ENCODE data around the gene XK. TPM values are rescaled to one million over a fixed set of nuclear protein-coding genes. Genes with fewer than 3 reads are reported as not detected.
"Not testable (repeated sequence)": the region's sequence is repeated elsewhere in the genome, so short reads cannot be mapped to it uniquely, and the experiment has no call there.

XK gene
- total RNA-seq, 4 donors from 2014 or later, result 8.3 to 32.4 (median 27.3) TPM

DNA sequence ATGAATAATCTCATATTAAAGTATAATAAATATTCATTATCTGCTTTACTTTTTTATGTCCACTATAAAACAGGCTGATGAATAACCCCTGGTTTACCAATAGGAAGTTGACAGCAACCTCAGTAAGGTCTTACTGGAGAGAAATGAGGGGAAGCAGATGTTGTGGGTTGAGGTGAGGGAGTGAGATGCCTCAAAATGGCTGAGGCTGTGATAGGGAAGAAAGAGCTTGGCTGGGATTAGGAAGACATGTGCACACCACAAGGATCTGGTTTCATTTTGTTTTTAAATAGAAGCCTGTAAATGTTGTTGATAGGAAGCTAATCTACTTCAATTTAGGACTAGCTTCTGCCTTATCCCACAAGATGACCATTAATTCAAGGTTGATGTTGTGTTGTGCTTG is 79.9 kb downstream of the XK start:
- H3K27ac ChIP-seq, result no peak overlapping the region

DNA sequence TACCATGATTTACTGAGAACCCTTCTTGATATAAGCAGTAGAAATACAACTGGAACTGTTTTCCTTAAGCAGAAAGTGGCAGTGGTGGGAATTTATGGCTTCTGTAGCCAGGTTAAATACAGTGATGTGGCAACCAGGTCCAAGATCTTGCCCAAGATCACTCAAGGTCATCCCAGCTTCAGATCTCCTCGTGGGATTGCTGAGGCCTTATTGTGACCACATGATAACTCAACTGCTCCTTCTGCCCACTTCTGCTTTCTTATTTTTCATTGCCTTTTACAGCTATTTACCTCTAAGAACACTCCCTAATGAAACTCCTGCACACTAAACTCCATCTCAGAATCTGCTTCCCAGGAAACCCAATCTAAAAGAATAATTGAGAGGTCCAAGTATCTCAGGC is 81.8 kb downstream of the XK start:
- H3K4me3 ChIP-seq, result no peak overlapping the region
- no peak overlapping the region for H3K27ac ChIP-seq
- no peaks in the 10 kb centered on the region for H3K27me3 ChIP-seq
- H3K36me3 ChIP-seq, result no peaks in the 10 kb centered on the region
- H3K9me3 ChIP-seq, result no peaks in the 10 kb centered on the region
- no peak for DNase-seq
- no peaks in the 10 kb centered on the region for H3K4me1 ChIP-seq
- no peak for TF ChIP-seq POLR2A (IDR thresholded peaks at IDR 0.05)
- TF ChIP-seq, protein P1, sequence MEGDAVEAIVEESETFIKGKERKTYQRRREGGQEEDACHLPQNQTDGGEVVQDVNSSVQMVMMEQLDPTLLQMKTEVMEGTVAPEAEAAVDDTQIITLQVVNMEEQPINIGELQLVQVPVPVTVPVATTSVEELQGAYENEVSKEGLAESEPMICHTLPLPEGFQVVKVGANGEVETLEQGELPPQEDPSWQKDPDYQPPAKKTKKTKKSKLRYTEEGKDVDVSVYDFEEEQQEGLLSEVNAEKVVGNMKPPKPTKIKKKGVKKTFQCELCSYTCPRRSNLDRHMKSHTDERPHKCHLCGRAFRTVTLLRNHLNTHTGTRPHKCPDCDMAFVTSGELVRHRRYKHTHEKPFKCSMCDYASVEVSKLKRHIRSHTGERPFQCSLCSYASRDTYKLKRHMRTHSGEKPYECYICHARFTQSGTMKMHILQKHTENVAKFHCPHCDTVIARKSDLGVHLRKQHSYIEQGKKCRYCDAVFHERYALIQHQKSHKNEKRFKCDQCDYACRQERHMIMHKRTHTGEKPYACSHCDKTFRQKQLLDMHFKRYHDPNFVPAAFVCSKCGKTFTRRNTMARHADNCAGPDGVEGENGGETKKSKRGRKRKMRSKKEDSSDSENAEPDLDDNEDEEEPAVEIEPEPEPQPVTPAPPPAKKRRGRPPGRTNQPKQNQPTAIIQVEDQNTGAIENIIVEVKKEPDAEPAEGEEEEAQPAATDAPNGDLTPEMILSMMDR (IDR thresholded peaks at IDR 0.05), result no peak

More for the DNA sequence above, 79.9 kb downstream of the XK start:
- H3K27me3 ChIP-seq, result no peaks in the 10 kb centered on the region
- H3K9me3 ChIP-seq, result no peaks in the 10 kb centered on the region
- DNase-seq, result no peak
- TF ChIP-seq, protein P1 (IDR thresholded peaks at IDR 0.05), result no peak
- no peak for TF ChIP-seq POLR2A (IDR thresholded peaks at IDR 0.05)
- no peaks in the 10 kb centered on the region for H3K36me3 ChIP-seq
- H3K4me3 ChIP-seq, result no peak overlapping the region
- H3K4me1 ChIP-seq, result no peaks in the 10 kb centered on the region

DNA sequence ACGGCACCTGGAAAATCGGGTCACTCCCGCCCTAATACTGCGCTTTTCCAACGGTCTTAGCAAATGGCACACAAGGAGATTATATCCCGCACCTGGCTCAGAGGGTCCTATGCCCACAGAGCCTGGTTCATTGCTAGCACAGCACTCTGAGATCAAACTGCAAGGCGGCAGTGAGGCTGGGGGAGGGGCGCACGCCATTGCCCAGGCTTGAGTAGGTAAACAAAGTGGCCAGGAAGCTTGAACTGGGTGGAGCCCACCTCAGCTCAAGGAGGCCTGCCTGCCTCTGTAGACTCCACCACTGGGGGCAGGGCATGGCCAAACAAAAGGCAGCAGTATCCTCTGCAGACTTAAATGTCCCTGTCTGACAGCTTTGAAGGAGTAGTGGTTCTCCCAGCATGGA is 83.3 kb downstream of the XK start:
- not testable (repeated sequence) for H3K27me3 ChIP-seq, H3K4me3 ChIP-seq, H3K27ac ChIP-seq, H3K36me3 ChIP-seq, DNase-seq, H3K4me1 ChIP-seq, H3K9me3 ChIP-seq

DNA sequence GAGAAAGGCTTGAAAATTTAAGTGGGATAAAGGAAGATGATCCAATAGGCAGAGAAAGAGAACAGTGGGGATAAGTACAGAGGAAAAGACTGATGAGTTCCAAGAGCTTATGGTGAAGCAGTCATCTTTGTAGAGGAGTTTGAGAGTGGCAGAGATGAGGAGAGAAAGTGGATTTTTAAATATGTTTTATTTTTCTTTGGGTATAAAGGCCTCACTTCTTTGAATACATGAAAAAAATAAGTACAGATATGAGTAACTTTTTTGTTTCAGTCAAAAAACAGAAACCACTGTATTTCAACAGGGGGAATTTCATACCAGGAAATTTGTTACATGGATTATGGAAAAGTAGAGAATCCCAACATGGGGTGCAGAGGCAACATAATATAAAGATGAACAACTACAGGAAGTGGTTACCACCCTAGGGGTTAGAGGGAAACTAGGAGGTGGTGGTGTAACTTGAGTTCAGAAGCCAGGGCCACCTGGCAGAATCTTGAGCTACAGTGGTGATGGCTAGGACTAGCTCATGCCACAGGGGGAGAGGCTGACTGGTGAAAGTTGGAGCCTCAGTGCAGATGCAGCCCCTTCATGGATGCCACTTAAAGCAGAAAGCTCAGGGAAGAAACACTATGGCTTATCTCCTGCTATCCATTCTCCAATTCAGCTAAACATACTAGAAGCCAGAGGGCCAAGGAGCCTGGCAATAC is 90.8 kb downstream of the XK start:
- peak in 1 of 3 donors; percentile 44 for DNase-seq
- H3K27ac ChIP-seq, result peak overlapping the region in 2 of 4 donors; percentile 27 to 62

DNA sequence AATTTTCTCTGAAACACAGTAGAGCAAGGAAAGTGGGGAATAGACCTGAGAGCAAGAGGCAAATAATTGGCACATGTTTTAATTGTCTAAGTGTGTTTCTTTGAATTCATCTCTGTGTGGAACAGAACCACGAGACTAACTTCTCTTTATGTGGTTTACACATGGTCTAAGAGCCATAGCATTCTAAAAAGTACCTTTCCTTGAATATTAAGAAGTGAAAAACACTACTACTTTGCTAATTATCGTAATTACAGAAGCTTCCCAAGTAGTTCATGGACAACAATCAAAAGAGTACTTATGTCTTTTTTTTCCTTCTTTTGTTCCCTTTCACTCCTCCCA is 91.4 kb downstream of the XK start:
- Histone ChIP-seq H3K27ac (peak overlapping the region in 2 of 4 donors; percentile 27 to 62), H3K9me3 (no peaks in the 10 kb centered on the region), H3K4me1 (peaks cover 0 to 7% (median 0%) of the 10 kb centered on the region in 4 donors), H3K4me3 (no peak overlapping the region), H3K36me3 (no peaks in the 10 kb centered on the region), H3K27me3 (no peaks in the 10 kb centered on the region)
- TF ChIP-seq POLR2A (IDR thresholded peaks at IDR 0.05), result no peak
- TF ChIP-seq, protein P1 (IDR thresholded peaks at IDR 0.05), result no peak
- DNase-seq, result no peak

More for the DNA sequence above, 90.8 kb downstream of the XK start:
- no peaks in the 10 kb centered on the region for H3K27me3 ChIP-seq
- no peaks in the 10 kb centered on the region for H3K9me3 ChIP-seq
- no peak overlapping the region for H3K4me3 ChIP-seq
- peaks cover 0 to 7% (median 0%) of the 10 kb centered on the region in 4 donors for H3K4me1 ChIP-seq
- no peak for TF ChIP-seq POLR2A (IDR thresholded peaks at IDR 0.05)
- TF ChIP-seq, protein P1 (IDR thresholded peaks at IDR 0.05), result no peak
- H3K36me3 ChIP-seq, result no peaks in the 10 kb centered on the region

DNA sequence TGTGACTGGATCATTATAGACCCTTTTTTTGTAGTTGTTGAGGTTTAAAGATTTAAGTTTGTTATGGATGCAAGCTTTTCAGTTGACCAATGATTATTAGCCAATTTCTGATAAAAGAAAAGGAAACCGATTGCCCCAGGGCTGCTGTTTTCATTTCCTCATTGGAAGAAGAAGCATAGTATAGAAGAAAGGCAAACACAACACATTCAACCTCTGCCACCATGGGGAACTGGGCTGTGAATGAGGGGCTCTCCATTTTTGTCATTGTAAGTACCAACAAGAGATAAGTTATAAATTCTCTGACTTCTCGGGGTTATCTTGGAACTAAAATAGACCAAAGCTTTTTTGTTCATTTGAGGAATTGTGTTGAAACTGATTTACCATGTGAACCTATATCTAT is 94.3 kb downstream of the XK start, which contains the start of gene CYBB:
Gene CYBB, plus strand, starts transcription at position 203 of the 400 bp plus-strand sequence. Its CDS starts 19 bp downstream, at position 222.
- TF ChIP-seq, protein P1 (IDR thresholded peaks at IDR 0.05), result no peak
- TF ChIP-seq POLR2A (IDR thresholded peaks at IDR 0.05), result no peak
- peak within 1 kb of the TSS in 2 of 4 donors; percentile 34 to 60 for H3K27ac ChIP-seq
- DNase-seq, result peak in 2 of 3 donors; percentile 48 to 58
- peaks cover 0 to 7% (median 0%) of the 10 kb centered on the region in 4 donors for H3K4me1 ChIP-seq
- no peaks in the 10 kb centered on the region for H3K36me3 ChIP-seq
- H3K4me3 ChIP-seq, result peak within 1 kb of the TSS in 1 of 4 donors; percentile 19
- H3K9me3 ChIP-seq, result no peaks in the 10 kb centered on the region
- no peaks in the 10 kb centered on the region for H3K27me3 ChIP-seq
